SU-DHL-6 (cell line): ENCODE data around the gene CCDC28B.

ENCODE experiments used
- H2AFZ ChIP-seq: fragments of 200-600 bp; sonication (generic); 2 replicates; pipeline ENCODE4 v1.6.1; 2014; ENCODE audit warnings: low read depth, mild to moderate bottlenecking, moderate library complexity, mixed read lengths, antibody characterized with exemption, low read length; ENCODE audit not compliant: severe bottlenecking
- H3F3A ChIP-seq: fragments of 200-600 bp; shearing (Covaris generic); 2 replicates; pipeline ENCODE4 v1.6.0; 2016; ENCODE audit warnings: antibody characterized with exemption, mild to moderate bottlenecking; ENCODE audit not compliant: insufficient read depth
- H3K27ac ChIP-seq: fragments of 200-600 bp; sonication (generic); 2 replicates; pipeline ENCODE4 v1.5.1; 2016; ENCODE audit warnings: low read depth, mild to moderate bottlenecking, low read length, moderate library complexity, mixed read lengths
- H3K27me3 ChIP-seq: fragments of 200-600 bp; sonication (generic), shearing (Covaris generic); 2 replicates; pipeline ENCODE4 v1.6.0; 2014; ENCODE audit warnings: mild to moderate bottlenecking, low read length
- H3K36me3 ChIP-seq: fragments of 200-600 bp; sonication (generic); 2 replicates; pipeline ENCODE4 v1.6.1; 2014; ENCODE audit warnings: mild to moderate bottlenecking, low read length, mixed read lengths
- H3K4me2 ChIP-seq: fragments of 300-600, 200-600 bp; shearing (Covaris generic), sonication (generic); 2 replicates; pipeline ENCODE4 v1.6.0; 2014; ENCODE audit warnings: low read length, low read depth, mild to moderate bottlenecking; ENCODE audit not compliant: poor library complexity, severe bottlenecking
- H3K4me3 ChIP-seq: fragments of 200-600 bp; sonication (generic); 2 replicates; pipeline ENCODE4 v1.5.1; 2014; ENCODE audit warnings: antibody characterized with exemption, low read length, mild to moderate bottlenecking, mixed read lengths; ENCODE audit not compliant: insufficient read depth, poor library complexity, severe bottlenecking
- H3K79me2 ChIP-seq: fragments of 200-600 bp; sonication (generic); 2 replicates; pipeline ENCODE4 v1.6.1; 2014; ENCODE audit warnings: mild to moderate bottlenecking, low read length, moderate library complexity; ENCODE audit not compliant: insufficient read depth
- H3K9ac ChIP-seq: fragments of 200-600 bp; sonication (generic); 2 replicates; pipeline ENCODE4 v1.7.0; 2014; ENCODE audit warnings: mild to moderate bottlenecking, low read length
- H3K9me2 ChIP-seq: fragments of 200-600 bp; sonication (generic); replicated peaks from 2 replicates; pipeline ENCODE4 v1.6.1; 2014; ENCODE audit warnings: low read length; ENCODE audit not compliant: insufficient read depth
- H3K9me3 ChIP-seq: fragments of 200-600 bp; sonication (generic); 2 replicates; pipeline ENCODE4 v1.6.1; 2014; ENCODE audit warnings: low read length, mixed read lengths; ENCODE audit not compliant: insufficient read depth
- H4K20me1 ChIP-seq: fragments of 200-600 bp; sonication (generic); 2 replicates; pipeline ENCODE4 v1.6.1; 2014; ENCODE audit warnings: low read depth, mild to moderate bottlenecking, antibody characterized with exemption, low read length, moderate library complexity, mixed read lengths
- EZH2phosphoT487 ChIP-seq: fragments of 200-600 bp; sonication (generic), shearing (Covaris generic); conservative IDR thresholded peaks from 2 replicates; pipeline ENCODE4 v1.6.1; 2018; ENCODE audit warnings: mild to moderate bottlenecking, antibody characterized with exemption, low read length, moderate library complexity, mixed read lengths
- TF ChIP-seq, protein P1 (sequence below): fragments of 200-600 bp; sonication (generic); IDR thresholded peaks from one replicate; pipeline ENCODE4 v1.5.1; 2017; ENCODE audit warnings: antibody characterized with exemption, mild to moderate bottlenecking, low read length, moderate library complexity; ENCODE audit not compliant: insufficient read depth, poor library complexity, severe bottlenecking

The CCDC28B gene

DNA sequence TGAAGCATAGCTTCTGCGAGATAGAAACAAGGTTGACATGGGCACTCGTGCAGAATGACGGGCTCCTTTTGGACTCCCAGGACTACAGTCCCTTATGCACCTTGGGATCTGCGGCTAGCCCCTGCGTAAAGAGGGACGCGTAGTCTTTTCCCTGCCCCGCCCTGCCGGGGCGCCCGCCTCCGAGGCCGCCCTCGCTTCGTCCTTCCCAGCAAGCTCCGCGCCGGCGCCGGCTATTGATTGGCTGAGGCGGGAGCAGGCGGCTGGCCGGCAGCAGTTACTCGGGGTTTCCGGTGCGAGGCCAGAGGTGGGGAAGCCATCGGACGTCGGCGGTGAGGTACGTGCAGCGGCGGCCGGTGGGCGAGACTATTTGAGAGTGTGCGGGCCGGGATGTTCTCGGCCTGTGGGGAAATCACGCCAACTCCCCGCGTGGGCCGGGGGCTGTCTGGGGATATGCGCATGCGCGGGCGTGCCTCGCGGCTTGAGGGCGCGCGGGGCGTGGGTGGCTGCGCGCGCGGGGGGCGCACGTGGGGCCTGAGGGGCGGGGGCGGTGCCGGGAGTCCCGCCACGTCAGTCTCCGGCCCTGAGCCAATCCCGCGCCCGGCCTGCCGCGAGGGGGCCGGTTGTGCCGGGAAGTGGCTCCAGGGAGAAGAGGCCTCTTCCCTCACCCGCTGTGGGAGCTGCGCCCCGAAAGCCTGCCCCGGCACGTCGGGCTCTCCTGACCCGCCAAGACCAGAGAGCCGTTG lies 20.8 kb upstream of the CCDC28B start, which contains the start of gene TXLNA:
TXLNA (plus strand) TSS at position 233 of the 743 bp plus-strand sequence. CDS start 671 bp downstream, outside the sequence.
- Histone ChIP-seq H3K79me2 (peaks cover 41% of the 10 kb centered on the region), H3K4me2 (peak within 1 kb of the TSS; percentile 89), H4K20me1 (peaks cover 4% of the 10 kb centered on the region; the same call in 1 of the 2 replicates), H3K9me3 (no peaks in the 10 kb centered on the region), H3K4me3 (peak within 1 kb of the TSS; percentile 89), H3F3A (peaks cover 30% of the 10 kb centered on the region), H3K9ac (peak within 1 kb of the TSS; percentile 90), H3K9me2 (no peaks in the 10 kb centered on the region), H3K27me3 (no peaks in the 10 kb centered on the region), H2AFZ (peak within 1 kb of the TSS; percentile 85), H3K36me3 (peaks cover 10% of the 10 kb centered on the region), H3K27ac (peak within 1 kb of the TSS; percentile 69)
- no peak for TF ChIP-seq EZH2phosphoT487
- TF ChIP-seq, protein P1, sequence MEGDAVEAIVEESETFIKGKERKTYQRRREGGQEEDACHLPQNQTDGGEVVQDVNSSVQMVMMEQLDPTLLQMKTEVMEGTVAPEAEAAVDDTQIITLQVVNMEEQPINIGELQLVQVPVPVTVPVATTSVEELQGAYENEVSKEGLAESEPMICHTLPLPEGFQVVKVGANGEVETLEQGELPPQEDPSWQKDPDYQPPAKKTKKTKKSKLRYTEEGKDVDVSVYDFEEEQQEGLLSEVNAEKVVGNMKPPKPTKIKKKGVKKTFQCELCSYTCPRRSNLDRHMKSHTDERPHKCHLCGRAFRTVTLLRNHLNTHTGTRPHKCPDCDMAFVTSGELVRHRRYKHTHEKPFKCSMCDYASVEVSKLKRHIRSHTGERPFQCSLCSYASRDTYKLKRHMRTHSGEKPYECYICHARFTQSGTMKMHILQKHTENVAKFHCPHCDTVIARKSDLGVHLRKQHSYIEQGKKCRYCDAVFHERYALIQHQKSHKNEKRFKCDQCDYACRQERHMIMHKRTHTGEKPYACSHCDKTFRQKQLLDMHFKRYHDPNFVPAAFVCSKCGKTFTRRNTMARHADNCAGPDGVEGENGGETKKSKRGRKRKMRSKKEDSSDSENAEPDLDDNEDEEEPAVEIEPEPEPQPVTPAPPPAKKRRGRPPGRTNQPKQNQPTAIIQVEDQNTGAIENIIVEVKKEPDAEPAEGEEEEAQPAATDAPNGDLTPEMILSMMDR = no peak

DNA sequence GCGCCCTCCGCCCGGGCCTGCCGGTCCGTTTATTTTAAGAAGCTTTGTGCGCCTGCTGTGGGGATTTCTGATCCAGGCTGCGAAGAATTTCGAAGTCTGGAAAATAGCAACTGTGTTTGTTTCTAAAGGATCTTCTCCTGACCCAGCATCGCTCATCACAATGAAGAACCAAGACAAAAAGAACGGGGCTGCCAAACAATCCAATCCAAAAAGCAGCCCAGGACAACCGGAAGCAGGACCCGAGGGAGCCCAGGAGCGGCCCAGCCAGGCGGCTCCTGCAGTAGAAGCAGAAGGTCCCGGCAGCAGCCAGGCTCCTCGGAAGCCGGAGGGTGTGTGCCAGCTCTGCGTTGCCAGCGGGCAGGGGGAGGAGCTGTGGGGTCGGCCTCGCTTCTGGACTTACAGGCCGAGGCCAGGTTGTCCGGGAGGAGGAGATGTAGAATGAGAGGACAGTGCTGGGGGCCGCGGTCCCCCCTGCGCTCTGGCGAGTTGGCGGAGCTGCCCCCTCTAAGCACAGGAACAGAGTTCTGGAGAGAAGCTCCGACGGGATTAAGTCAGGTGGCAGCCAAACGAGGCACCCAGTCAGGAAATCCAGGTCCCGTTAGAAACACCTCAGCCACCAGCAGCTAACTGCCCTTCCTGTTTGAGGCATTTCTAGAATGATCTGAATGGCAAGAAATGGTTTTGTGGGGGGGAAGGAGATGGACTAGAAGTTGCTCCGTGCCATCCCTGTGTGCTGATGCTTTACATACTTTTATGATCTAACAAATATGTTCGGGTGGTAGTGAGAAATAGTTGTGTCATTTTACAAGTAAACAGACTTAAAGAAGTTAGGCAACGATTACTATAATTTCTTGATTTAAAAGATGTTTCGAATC lies 20.0 kb upstream of the CCDC28B start:
- TF ChIP-seq EZH2phosphoT487 = no peak
- TF ChIP-seq, protein P1 = no peak
- Histone ChIP-seq H3K4me3 (peak overlapping the region; percentile 89), H3F3A (peaks cover 30% of the 10 kb centered on the region), H3K27ac (peak overlapping the region; percentile 69), H4K20me1 (peaks cover 4% of the 10 kb centered on the region; the same call in 1 of the 2 replicates), H3K79me2 (peaks cover 47% of the 10 kb centered on the region), H3K4me2 (peak overlapping the region; percentile 89), H3K36me3 (peaks cover 15% of the 10 kb centered on the region), H3K27me3 (no peaks in the 10 kb centered on the region), H3K9me3 (no peaks in the 10 kb centered on the region), H3K9me2 (no peaks in the 10 kb centered on the region), H2AFZ (peak overlapping the region; percentile 25), H3K9ac (peak overlapping the region; percentile 90)

DNA sequence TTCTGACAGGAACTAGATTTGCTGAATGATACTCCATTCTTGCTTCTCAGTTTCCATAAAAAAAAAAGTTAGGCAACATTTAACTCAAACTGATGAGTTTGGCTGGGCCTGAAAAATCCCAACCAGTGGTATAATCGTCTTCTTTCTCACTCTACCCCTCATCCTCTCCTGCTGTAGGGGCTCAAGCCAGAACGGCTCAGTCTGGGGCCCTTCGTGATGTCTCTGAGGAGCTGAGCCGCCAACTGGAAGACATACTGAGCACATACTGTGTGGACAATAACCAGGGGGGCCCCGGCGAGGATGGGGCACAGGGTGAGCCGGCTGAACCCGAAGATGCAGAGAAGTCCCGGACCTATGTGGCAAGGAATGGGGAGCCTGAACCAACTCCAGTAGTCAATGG lies 19.3 kb upstream of the CCDC28B start:
- Histone ChIP-seq H3K9ac (peak overlapping the region; percentile 90), H3K9me3 (no peaks in the 10 kb centered on the region), H3K9me2 (no peaks in the 10 kb centered on the region), H3K36me3 (peaks cover 15% of the 10 kb centered on the region), H3K27me3 (no peaks in the 10 kb centered on the region), H3K27ac (peak overlapping the region; percentile 69), H2AFZ (no peak overlapping the region), H4K20me1 (peaks cover 4% of the 10 kb centered on the region; the same call in 1 of the 2 replicates), H3K4me2 (peak overlapping the region; percentile 89), H3K79me2 (peaks cover 53% of the 10 kb centered on the region), H3F3A (peaks cover 30% of the 10 kb centered on the region), H3K4me3 (peak overlapping the region; percentile 89)
- no peak for TF ChIP-seq EZH2phosphoT487
- TF ChIP-seq, protein P1 = no peak
